Eye (tissue), 1 donor: ENCODE data around the gene AMN.
"Not testable (repeated sequence)": the region's sequence is repeated elsewhere in the genome, so short reads cannot be mapped to it uniquely, and the experiment has no call there.

Experiments
- DNase-seq: peaks from one replicate; pipeline ENCODE4 v3.0.0-alpha.2; 2015

The AMN gene

GRCh38 chr14:102922490-102923200, at the start of gene AMN:
TSS of gene AMN (plus strand) at chr14:102922663. CDS start at chr14:102922689, 26 bp downstream.
- DNase-seq: no peak

- DNase-seq: no peak
Measured at GRCh38 chr14:102873131-102873530, 49.3 kb upstream of the AMN start.

GRCh38 chr14:102873546-102874061, 48.9 kb upstream of the AMN start:
- DNase-seq: no peak

- no peak for DNase-seq
Measured at GRCh38 chr14:102875652-102876051, 46.8 kb upstream of the AMN start.

- not testable (repeated sequence) for DNase-seq
Measured at GRCh38 chr14:102877511-102877910, 45.0 kb upstream of the AMN start.

GRCh38 chr14:102878174-102878969, 44.1 kb upstream of the AMN start:
- no peak for DNase-seq

- DNase-seq: no peak
Measured at GRCh38 chr14:102878970-102879460, 43.4 kb upstream of the AMN start.

GRCh38 chr14:102882226-102882906, 40.1 kb upstream of the AMN start:
- no peak for DNase-seq

- DNase-seq: no peak
Measured at GRCh38 chr14:102883089-102883541, 39.3 kb upstream of the AMN start.

GRCh38 chr14:102883554-102883953, 38.9 kb upstream of the AMN start:
- DNase-seq: no peak

- no peak for DNase-seq
Measured at GRCh38 chr14:102885737-102886447, 36.6 kb upstream of the AMN start.

- no peak for DNase-seq
Measured at GRCh38 chr14:102888748-102889147, 33.7 kb upstream of the AMN start.

GRCh38 chr14:102889615-102890014, 32.8 kb upstream of the AMN start:
- no peak for DNase-seq

- DNase-seq: no peak
Measured at GRCh38 chr14:102891111-102891510, 31.4 kb upstream of the AMN start.

GRCh38 chr14:102891556-102891955, 30.9 kb upstream of the AMN start:
- DNase-seq: no peak

- no peak for DNase-seq
Measured at GRCh38 chr14:102892651-102893050, 29.8 kb upstream of the AMN start.

GRCh38 chr14:102893452-102893851, 29.0 kb upstream of the AMN start:
- no peak for DNase-seq

- not testable (repeated sequence) for DNase-seq
Measured at GRCh38 chr14:102896735-102897134, 25.7 kb upstream of the AMN start.

- no peak for DNase-seq
Measured at GRCh38 chr14:102897299-102898027, 25.0 kb upstream of the AMN start.

GRCh38 chr14:102898298-102898697, 24.2 kb upstream of the AMN start:
- no peak for DNase-seq

GRCh38 chr14:102898776-102899515, 23.5 kb upstream of the AMN start:
- no peak for DNase-seq
